ENCODE results near the gene MBD6.
"Not testable (repeated sequence)": the region's sequence is repeated elsewhere in the genome, so short reads cannot be mapped to it uniquely, and the experiment has no call there.

MBD6 gene

GRCh38 chr12:57514720-57515407, 7.8 kb upstream of the MBD6 start:
- no peak for DNase-seq
- H3K27me3 ChIP-seq (replicated peaks), result no peaks in the 10 kb centered on the region
- H3K4me3 ChIP-seq (ENCODE audit: low read depth, low read length), result no peak overlapping the region
- no peak for TF ChIP-seq CTCF (IDR thresholded peaks at IDR 0.05; ENCODE audit: low read depth, low read length, missing control alignments)
- in situ Hi-C loops (cut with HindIII; ENCODE audit: low pct_ligation_motif_present, low sequenced_read_pairs), result no loop called here
- peaks cover 76% of the 10 kb centered on the region for H3K36me3 ChIP-seq (replicated peaks)
- no peak overlapping the region for H3K27ac ChIP-seq

- no peak overlapping the region for H3K27ac ChIP-seq
- DNase-seq, result no peak
- in situ Hi-C loops (cut with HindIII; ENCODE audit: low pct_ligation_motif_present, low sequenced_read_pairs), result no loop called here
Observed at GRCh38 chr12:57515408-57515933, 7.2 kb upstream of the MBD6 start.

GRCh38 chr12:57515934-57516541, 6.6 kb upstream of the MBD6 start:
- no peak for DNase-seq
- H3K36me3 ChIP-seq (replicated peaks), result peaks cover 68% of the 10 kb centered on the region
- H3K27ac ChIP-seq, result no peak overlapping the region
- no peak overlapping the region for H3K4me3 ChIP-seq (ENCODE audit: low read depth, low read length)
- no peak for TF ChIP-seq CTCF (IDR thresholded peaks at IDR 0.05; ENCODE audit: low read depth, low read length, missing control alignments)
- in situ Hi-C loops (cut with HindIII; ENCODE audit: low pct_ligation_motif_present, low sequenced_read_pairs), result no loop called here
- H3K27me3 ChIP-seq (replicated peaks), result no peaks in the 10 kb centered on the region

More at GRCh38 chr12:57515408-57515933, 7.2 kb upstream of the MBD6 start:
- no peak for TF ChIP-seq CTCF (IDR thresholded peaks at IDR 0.05; ENCODE audit: low read depth, low read length, missing control alignments)
- Histone ChIP-seq H3K4me3 (ENCODE audit: low read depth, low read length) (no peak overlapping the region), H3K27me3 (replicated peaks) (no peaks in the 10 kb centered on the region), H3K36me3 (replicated peaks) (peaks cover 72% of the 10 kb centered on the region)

- in situ Hi-C loops (cut with HindIII; ENCODE audit: low pct_ligation_motif_present, low sequenced_read_pairs), result no loop called here
- no peak for DNase-seq
- Histone ChIP-seq H3K4me3 (ENCODE audit: low read depth, low read length) (no peak overlapping the region), H3K27ac (no peak overlapping the region), H3K27me3 (replicated peaks) (no peaks in the 10 kb centered on the region), H3K36me3 (replicated peaks) (peaks cover 61% of the 10 kb centered on the region)
- no peak for TF ChIP-seq CTCF (IDR thresholded peaks at IDR 0.05; ENCODE audit: low read depth, low read length, missing control alignments)
Observed at GRCh38 chr12:57516617-57517153, 5.9 kb upstream of the MBD6 start.

- Histone ChIP-seq H3K4me3 (ENCODE audit: low read depth, low read length) (no peak overlapping the region), H3K27me3 (replicated peaks) (no peaks in the 10 kb centered on the region), H3K36me3 (replicated peaks) (peaks cover 56% of the 10 kb centered on the region), H3K27ac (no peak overlapping the region)
- DNase-seq, result peak; percentile 7
- TF ChIP-seq CTCF (IDR thresholded peaks at IDR 0.05; ENCODE audit: low read depth, low read length, missing control alignments), result no peak
- in situ Hi-C loops (cut with HindIII; ENCODE audit: low pct_ligation_motif_present, low sequenced_read_pairs), result no loop called here
Observed at GRCh38 chr12:57517187-57517586, 5.4 kb upstream of the MBD6 start.

- DNase-seq; in situ Hi-C loops (cut with HindIII; ENCODE audit: low pct_ligation_motif_present, low sequenced_read_pairs); H3K4me3 ChIP-seq (ENCODE audit: low read depth, low read length); H3K27ac ChIP-seq; H3K27me3 ChIP-seq (replicated peaks): not testable (repeated sequence)
- peaks cover 53% of the 10 kb centered on the region for H3K36me3 ChIP-seq (replicated peaks)
Observed at GRCh38 chr12:57517718-57518117, 4.9 kb upstream of the MBD6 start.

All from brain microvascular endothelial cell (primary cell).